SK-N-MC (cell line): Measurements from ENCODE around the gene CPZ.

ENCODE experiments used
- EZH2 ChIP-seq: fragments of 200-600 bp; sonication (generic); IDR thresholded peaks from one replicate; pipeline ENCODE4 v1.6.1; 2017; ENCODE audit warnings: antibody characterized with exemption
- FOXP2 ChIP-seq: optimal IDR thresholded peaks from 2 replicates; pipeline ENCODE3; 2011; ENCODE audit warnings: mild to moderate bottlenecking, moderate library complexity; ENCODE audit not compliant: insufficient read depth; ENCODE audit errors: extremely low read length, control extremely low read depth
- POLR2AphosphoS5 ChIP-seq: IDR thresholded peaks from 2 replicates; pipeline ENCODE4 v1.6.1; 2012; ENCODE audit warnings: mild to moderate bottlenecking, low read depth, low read length, borderline replicate concordance

DNA sequence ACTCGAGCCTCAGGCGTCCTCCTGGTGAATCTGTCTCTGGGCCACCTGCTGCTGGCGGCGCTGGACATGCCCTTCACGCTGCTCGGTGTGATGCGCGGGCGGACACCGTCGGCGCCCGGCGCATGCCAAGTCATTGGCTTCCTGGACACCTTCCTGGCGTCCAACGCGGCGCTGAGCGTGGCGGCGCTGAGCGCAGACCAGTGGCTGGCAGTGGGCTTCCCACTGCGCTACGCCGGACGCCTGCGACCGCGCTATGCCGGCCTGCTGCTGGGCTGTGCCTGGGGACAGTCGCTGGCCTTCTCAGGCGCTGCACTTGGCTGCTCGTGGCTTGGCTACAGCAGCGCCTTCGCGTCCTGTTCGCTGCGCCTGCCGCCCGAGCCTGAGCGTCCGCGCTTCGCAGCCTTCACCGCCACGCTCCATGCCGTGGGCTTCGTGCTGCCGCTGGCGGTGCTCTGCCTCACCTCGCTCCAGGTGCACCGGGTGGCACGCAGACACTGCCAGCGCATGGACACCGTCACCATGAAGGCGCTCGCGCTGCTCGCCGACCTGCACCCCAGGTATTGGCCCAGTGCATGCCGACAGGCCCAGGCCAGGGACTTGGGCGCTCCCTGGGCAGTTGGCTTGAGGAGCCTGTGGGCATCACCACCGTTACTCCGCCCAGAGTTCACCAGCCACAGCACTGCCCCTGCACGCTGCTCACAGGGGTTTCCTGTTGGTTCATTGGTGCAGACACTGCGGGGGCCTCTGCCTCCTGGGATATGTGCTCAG is 11.3 kb upstream of the CPZ start:
- TF ChIP-seq POLR2AphosphoS5 (no peak), EZH2 (no peak), FOXP2 (no peak)
